ENCODE data around the gene LARP1.
A peak's percentile ranks its signal among the peaks of the same experiment; 100 is the strongest.

DNA sequence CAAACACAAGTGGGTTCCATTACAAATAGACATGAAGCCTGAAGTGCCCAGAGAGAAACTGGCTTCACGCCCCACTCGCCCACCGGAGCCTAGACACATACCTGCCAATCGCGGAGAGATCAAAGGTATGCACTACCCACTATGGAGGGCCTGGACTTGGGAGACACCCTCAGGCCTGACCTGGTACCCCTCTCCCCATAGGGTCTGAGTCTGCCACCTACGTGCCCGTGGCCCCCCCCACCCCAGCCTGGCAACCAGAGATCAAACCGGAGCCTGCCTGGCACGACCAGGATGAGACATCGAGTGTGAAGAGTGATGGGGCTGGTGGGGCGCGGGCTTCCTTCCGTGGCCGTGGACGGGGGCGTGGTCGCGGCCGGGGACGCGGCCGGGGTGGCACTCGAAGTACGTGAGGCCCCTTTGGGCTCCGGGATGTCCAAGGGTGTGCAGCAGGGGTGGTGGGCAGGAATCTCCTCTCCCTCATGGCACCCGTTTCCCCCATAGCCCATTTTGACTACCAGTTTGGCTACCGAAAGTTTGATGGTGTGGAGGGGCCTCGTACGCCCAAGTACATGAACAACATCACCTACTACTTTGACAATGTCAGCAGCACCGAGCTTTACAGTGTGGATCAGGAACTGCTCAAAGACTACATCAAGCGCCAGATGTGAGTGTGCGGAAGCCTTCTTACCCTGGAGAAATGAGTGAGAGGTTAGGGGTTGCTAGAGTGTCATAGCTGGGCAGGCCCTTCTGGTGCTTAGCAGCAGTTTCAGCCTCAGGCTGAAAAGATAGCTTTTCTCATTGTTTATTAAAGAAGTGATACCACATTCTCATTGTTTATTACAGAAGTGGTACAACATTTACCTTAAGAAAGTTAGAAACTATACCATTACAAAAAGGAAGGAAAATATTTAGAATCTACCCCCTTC is 38.7 kb downstream of the LARP1 start:
- TF ChIP-seq REST (IDR thresholded peaks at IDR 0.05; ENCODE audit: unreplicated experiment): no peak
- TF ChIP-seq EZH2 (IDR thresholded peaks at IDR 0.05; ENCODE audit: low read depth, unreplicated experiment): no peak
- no peak for TF ChIP-seq CTCF (conservative IDR thresholded peaks at IDR 0.05; ENCODE audit: low read depth in 2 of 2)
- 0 out of 2 replicates have a peak, but pooled peaks have one; percentile 18 for TF ChIP-seq POLR2AphosphoS5 (IDR thresholded peaks at IDR 0.05; ENCODE audit: low read depth)
- no peak for TF ChIP-seq CREB1 (CRISPR knock-in tag; IDR thresholded peaks at IDR 0.05; ENCODE audit: low read depth)
- TF ChIP-seq JUNB (IDR thresholded peaks at IDR 0.05; ENCODE audit: unreplicated experiment): no peak
- no peak for TF ChIP-seq NANOG (IDR thresholded peaks at IDR 0.05; ENCODE audit: borderline replicate concordance)
- TF ChIP-seq ZNF114 (CRISPR knock-in tag; IDR thresholded peaks at IDR 0.05): no peak
- TF ChIP-seq EZH2phosphoT487 (IDR thresholded peaks at IDR 0.05; ENCODE audit: unreplicated experiment): no peak
- no peak for TF ChIP-seq STAT1 (IDR thresholded peaks at IDR 0.05; ENCODE audit: unreplicated experiment)

All from GM23338 (cell line).